GM12872 (cell line): ENCODE measurements around the gene MPPED1.

Experiments used
- CTCF ChIP-seq: IDR thresholded peaks from 3 replicates; pipeline ENCODE4 v1.5.1; 2011; ENCODE audit warnings: low read depth, mild to moderate bottlenecking, low read length, moderate library complexity; ENCODE audit not compliant: insufficient read depth

Gene MPPED1

DNA sequence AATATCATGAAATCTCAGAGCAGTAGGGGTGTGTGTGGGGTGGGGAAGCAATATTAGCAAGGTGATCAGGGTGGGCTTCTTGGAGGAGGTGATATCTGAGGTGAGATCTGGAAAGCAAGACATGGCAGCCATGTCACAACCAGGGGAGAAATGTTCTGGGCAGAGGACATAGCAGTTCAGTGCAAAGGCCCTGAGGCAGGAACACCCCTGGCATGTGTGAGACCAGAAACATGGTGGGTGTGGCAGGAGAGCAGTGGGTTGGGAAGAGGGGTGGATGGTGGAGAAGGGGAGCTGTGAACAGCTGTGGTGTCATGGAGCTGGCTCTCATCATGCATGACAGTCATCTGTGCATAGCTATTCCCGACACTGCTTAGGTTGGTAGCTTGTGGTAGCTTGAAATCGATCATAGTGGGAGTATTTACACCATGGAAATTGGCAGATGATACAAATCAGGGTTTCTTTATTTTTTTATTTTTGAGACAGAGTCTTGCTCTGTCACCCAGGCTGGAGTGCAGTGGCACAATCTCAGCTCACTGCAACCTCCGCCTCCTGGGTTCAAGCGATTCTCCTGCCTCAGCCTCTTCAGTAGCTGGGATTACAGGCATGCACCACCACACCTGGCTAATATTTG lies 17.9 kb upstream of the MPPED1 start:
- no peak for TF ChIP-seq CTCF

GRCh38 chr22:43395086-43395695 lies 16.6 kb upstream of the MPPED1 start:
- no peak for TF ChIP-seq CTCF

GRCh38 chr22:43396321-43396933 lies 15.4 kb upstream of the MPPED1 start:
- TF ChIP-seq CTCF = no peak

GRCh38 chr22:43396934-43397457 lies 14.8 kb upstream of the MPPED1 start:
- TF ChIP-seq CTCF = no peak

- TF ChIP-seq CTCF = no peak
Observed at GRCh38 chr22:43397766-43398165, 14.0 kb upstream of the MPPED1 start.

DNA sequence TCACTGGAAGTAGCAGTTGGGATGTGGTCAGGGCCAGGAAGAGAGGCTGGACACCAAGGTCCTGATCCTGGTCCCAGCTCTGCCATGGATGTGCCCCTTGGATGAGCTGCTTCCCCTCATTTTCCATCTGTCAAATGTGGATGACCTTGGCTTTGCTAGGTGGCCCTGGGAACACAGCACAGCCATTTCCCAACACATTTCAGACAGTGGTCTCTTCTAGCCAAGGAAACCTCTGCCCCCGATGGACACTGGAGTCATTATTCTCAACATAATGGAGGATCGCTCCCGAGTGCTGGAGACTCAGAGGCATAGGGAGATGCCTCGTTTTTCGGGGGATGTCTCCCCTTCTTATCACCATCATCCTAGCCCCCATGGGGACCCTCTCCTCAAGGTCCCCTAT lies 13.6 kb upstream of the MPPED1 start:
- no peak for TF ChIP-seq CTCF

- no peak for TF ChIP-seq CTCF
Observed at GRCh38 chr22:43398910-43399309, 12.9 kb upstream of the MPPED1 start.
